Vagina (tissue), 2 donors: ENCODE data around the gene COL23A1.

Source experiments
- POLR2A ChIP-seq, 2 donors: fragments of 450-650 bp; IDR thresholded peaks; one replicate each; pipeline ENCODE4 v1.6.1; 2017; ENCODE audit warnings: antibody characterized with exemption in 2 of 2, mild to moderate bottlenecking in 2 of 2, moderate library complexity in 2 of 2
- POLR2AphosphoS5 ChIP-seq, 2 donors: sonication (generic); formaldehyde crosslinking; IDR thresholded peaks; one replicate each; pipeline ENCODE4 v1.9.0; 2017; ENCODE audit warnings: antibody characterized with exemption in 2 of 2, mild to moderate bottlenecking in 2 of 2, low read depth in 1 of 2; ENCODE audit not compliant: insufficient read depth in 1 of 2

- TF ChIP-seq POLR2A (IDR thresholded peaks at IDR 0.05) (no peak), POLR2AphosphoS5 (IDR thresholded peaks at IDR 0.05; ENCODE audit: insufficient read depth in 1 of 2, low read depth in 1 of 2) (no peak)
These were observed 221.4 kb downstream of the COL23A1 start for GRCh38 chr5:178368716-178369300.
